NCI-H2029 (cell line): ENCODE data around the gene UST.

Source experiments
- DNase-seq: peaks from one replicate; lab custom pipeline; 2025; lab: John Stamatoyannopoulos, UW

The UST gene

DNA sequence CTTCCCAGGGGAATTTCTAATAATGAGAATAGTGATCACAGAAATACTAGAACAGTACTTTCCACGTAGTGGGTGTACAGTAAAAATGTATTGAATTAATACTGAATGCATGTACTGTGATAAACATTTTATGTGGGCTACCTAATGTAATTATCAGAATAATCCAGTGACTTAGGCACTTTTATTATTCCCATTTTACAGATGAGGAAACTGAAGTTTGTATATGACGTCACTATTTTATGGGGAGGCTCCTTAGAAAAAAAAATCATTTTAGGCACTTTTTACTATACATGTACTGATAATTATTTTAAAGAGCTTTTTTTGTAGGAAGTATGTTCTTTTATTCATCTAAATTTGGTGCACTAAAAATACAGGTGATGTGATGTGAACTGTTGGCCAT, 295.1 kb downstream of the UST start:
- no peak for DNase-seq

DNA sequence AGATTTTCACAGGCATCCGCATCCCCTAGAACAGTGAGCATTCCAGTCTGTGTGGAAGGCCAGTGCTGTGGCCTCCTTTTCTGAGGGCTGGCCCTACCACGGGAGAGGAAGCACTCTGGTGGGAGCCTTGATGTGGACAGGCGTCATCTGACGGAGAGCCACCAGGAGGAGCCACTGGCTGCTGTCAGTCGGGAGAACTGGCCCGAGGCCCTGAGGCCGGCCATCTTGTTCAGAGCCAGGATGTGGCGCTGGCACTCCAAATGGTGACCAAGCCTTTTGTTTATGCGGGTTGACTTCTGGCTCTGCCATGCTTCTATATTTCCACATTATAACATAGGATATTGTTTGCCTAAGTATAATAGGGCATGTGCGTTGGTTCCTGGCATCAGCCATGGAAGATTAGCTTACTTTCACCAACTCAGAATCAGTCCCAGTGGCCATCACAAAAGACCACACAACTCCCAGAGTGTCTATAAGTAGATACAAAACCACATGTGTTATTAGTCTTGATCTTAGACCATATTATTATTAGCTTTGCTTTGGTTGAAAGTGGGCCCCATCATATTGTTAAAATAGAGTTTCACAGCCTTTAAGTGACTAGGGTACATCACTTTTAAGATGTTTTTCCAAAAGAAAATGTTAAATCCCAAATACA, 296.8 kb downstream of the UST start:
- peak; percentile 4 for DNase-seq

DNA sequence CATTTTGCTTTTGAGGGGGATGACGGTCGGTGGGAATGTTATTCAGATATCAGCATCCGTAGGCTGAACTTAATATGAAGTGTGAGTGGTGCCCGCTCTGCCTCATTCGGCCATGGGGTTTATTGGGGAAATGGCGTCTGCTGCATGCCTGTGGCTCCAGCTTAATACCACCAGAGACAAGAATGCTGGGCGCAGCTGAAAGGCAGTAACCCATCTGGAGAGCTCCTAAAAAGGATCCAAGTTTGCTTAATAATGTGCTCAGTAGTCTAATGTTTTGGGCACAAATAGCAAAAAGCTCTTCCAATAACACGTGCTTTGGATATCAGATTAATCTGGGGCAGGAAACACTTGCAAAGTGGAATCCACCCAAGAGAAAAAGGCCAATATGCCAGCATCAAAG, 297.7 kb downstream of the UST start:
- DNase-seq = no peak

DNA sequence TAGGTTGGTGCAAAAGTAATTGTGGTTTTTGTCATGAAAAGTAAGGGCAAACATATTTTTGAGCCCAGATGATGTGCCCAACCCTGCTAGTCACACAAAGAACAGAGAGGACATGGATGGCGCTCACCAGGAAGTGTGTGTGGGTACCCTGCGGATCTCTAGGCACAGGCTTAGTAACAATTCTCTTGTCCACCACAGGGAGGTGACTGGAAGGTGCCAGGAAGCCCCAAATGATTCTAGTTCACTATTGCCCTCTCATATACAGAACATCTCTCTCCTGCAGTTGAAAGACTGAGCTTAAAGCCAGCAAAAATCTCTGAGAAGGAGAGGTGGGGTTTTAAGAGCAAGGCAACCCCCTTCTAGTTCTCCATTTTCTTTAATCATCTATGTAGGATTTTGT, 298.6 kb downstream of the UST start:
- no peak for DNase-seq

DNA sequence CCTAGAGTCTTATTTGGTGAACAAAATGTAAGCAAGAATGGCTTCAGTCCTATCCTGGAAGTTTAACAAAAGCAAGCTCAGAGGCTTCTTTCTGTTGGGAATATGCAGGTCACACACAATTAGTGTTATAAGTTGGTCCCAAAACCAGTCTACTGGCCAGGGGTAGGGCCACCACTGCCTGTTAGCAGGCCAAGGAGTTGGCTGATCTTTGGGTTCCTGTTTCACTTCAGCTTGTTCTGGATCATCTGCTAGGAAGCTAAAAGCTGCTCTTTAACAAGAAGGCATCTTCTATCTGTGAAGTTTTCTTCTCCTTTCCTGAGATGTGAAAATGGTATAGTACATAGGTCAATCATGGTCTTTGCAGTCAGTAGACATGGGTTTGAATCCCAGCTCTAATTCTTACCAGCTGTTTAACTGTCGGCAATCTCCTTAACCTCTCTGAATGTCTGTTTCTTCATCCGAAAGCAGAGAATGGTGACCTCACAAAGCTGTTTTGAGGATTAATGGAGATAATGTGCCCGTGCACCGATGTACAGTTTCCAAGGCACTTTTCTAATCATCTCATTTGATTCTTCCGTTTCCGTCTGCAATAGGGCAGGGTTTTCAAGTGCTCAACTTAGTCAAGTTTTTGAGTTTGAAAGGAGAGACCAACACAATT, 299.5 kb downstream of the UST start:
- no peak for DNase-seq

DNA sequence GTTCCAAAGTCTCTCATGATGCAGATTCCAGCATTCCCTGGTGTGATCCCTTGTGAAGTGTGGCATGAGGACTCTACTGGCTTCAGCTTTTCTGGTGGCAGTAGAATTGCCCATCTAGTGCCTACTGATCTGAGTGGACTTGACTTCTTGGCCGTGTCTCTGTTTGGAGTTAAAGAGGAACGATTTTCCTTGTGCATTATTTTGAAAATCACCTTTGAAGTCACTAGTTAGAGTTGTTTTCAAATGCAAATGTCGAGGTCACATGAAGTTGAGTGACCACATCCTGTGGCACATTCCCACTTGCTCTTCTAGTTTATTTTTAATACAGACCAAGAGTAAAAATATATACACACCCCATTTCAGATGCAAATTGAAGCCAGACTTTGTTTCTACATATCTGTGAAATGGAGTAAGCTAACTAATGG, 300.0 kb downstream of the UST start:
- DNase-seq = no peak

DNA sequence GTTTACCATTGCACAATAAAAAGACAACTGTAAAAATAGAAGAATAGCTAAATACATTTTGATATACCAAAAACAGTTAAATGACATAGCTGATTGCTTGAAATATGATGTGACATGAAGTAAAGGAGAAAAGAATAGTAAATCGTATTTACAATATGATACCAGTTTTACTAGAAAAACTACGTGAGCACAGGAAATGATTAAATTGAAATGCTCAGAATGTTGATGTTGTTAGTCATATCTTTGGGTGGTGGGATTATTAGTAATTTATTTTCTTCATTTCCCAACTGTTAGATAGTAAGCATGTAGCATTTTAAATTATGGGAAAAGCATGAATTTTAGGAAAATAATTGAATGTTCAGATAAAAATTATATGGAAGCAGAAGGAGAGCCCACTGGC, 302.4 kb downstream of the UST start:
- DNase-seq = no peak

DNA sequence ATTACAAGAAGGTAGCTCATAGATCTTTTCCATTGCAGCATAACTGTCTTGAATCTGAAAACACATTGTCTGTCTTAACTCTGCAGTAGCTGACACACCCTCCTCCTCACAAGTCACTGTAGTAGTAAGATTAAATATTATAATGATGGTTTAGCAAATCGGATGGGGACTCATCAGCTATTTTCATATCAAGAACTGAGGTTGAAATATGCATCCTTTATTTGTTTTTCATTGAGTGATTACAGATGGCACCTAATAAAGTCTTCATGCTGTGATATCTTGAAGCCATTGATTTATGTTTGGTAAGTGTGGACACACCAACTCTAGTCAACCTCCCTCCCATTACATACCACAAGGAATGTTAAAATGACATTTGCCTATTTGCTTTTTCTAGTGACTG, 303.3 kb downstream of the UST start:
- DNase-seq = no peak

DNA sequence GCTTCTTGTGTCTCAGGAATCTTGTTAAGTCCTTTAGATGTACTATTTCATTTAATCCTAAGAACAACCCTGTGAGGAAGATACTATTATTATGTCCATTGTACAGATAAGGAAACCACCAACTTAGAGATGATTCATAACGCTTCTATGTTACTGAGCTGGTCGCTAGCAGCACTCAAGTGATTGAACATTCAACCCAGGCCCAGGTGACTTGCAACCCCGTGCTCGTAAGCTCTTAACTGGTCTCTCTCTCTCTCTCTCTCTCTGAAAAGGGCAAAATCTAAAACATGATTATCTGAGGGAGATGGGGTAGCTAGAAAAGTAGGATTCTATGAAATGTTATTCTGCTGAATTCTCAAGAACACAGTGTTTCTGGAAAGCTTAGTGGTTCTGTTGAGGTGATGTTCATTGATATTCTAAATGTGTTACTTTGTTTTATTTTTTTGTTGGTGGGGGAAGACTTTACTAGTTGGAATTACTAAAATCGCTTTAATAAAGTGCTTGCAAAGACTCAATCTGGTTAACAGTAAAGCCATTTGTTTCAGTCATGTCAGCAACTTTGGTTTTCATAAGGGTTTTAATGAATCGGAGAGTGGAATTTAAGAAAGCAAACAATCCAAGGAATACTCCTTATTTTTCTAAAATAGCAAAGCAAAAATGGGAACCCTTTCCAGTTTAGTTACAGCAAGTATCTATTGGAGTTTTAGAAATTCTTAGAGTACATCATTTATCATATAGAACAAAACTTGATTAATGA, 305.7 kb downstream of the UST start:
- DNase-seq = no peak

DNA sequence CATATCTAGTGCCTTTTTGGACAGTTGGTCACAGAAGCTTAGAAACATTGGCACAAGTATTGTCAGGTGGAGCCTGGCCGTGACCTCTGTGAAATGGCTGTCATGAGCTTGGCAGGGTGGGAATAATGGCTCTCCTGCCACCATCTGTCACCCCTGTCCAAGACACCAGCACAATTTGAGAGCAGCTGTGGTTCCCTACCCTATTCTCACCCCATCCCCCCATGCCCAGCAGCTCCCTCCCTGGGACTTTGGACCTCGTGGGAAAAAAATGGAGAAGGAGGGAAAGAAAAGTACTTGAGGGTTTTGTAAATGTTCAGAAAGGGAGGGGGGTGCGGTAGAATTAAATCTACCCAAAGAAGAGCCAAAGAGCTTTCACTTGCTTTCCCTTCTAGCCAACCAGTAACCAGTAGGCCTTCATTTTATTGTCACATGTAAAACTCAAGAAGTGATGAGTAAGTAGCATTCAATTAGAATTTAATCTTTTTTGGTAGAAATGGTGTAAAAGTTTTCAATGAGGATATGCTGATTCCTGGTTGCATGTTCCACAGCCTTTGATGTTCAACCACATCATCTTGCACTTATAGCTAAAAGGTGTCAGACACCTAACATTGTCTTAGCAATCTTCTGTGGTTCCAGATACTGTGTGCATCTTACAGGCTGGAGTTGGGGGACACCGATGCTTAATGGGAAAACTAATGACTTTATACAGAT, 307.2 kb downstream of the UST start:
- no peak for DNase-seq

DNA sequence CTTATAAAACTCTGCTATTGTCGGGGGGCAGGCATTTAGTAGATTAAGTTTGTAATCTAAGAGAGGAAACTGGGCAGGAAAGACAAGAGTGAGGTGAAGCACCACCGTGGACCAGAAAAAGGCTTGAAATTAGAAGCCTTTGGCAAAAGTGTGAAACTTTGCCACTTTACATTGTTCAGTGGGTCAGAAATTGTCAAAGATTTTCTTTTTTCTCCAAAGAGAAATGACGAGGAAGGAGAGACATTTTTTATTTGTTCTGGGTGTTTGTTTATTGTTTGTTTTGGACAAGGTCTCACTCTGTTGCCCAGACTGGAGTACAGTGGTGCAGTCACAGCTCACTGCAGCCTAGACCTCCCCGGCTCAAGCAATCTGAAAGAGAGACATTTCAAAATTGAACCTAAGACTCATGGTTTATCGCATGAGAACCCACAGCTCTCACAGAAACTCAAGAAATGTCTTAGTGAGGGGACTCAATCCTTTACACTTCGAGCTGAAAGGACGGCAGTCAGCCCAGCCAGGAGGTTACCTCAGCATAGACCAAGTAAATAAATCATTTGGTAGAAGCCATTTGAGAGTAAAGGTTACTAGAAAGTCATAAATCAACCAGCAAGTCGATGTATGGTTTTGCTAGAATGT, 307.8 kb downstream of the UST start:
- no peak for DNase-seq

DNA sequence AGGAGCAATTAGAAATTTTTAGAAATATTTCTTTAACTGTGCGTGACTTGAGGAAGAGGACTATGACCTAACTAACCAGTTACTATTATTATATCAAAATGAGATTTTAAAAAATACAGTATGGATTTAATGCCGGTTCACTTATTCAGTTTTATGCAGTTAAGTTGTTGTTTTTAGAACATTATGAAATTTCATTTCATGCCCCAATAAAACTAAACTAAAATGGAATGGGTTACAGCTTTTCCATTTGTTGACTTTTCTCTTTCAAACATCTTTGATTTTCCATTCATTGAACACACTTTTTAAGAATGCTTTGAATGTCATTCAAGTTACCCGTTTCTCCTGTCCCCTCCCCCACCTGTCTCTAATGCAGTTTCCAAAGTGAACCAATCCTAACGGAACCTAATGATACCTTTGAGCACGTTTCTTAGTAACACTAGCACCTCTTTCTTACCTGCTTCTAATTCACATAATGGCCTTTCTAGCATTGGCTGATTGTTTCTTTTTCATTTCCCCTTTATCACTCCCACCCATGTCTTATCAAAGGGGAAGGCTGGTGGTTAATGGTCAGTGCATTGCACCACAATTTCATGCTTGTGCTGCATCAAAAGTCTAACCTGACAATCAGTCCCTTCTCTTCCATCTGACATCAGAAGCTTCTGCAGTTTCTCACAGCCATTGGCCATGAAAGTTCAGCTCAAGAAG, 308.5 kb downstream of the UST start:
- no peak for DNase-seq

DNA sequence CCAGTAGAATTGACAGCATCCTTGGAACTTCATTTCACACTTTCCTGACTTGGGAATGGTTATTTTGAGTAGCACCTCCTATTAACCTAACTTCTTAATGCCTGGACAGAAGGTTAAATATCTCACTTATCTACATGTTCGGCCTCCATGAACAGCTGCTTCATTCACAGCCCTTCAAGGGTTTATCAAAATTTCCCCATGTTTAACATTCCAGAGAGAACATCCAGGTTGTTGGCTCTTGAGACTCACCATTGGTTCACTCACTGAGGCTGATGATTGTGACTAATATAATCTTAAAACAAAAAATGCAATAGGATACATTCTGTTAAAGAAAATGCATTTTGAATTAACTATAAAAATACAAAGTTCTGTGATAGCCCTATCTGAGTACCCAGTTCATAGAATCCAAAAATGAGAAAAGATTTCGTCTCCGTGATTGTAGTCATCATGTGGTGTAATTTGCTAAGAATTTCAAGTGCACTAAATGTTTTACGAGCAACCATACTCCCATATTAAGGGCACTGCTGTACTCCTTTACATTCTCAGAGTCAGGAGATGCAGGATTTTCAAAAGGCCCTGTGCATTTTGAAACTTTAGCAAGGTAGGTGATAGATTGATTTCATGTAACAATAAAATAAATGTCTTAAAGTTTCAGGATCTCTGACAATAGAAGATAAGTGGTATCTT, 310.1 kb downstream of the UST start:
- DNase-seq = no peak

DNA sequence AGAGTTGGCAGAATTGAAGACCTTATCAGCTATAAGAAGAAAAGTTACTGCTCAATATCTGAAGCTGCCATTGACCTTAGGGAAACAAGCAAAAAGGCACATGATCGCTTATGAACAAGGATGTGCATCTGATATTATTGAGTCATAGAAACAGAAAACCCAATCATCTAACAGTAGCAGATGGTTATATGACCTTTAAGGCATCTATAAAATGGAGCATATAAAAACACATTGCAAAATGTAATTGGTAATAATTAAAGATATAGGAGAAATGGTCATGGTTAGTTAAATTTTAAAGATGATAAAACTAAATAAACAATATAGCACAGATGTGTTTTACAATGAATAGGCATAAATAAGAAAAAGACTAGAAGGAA, 310.6 kb downstream of the UST start:
- no peak for DNase-seq

DNA sequence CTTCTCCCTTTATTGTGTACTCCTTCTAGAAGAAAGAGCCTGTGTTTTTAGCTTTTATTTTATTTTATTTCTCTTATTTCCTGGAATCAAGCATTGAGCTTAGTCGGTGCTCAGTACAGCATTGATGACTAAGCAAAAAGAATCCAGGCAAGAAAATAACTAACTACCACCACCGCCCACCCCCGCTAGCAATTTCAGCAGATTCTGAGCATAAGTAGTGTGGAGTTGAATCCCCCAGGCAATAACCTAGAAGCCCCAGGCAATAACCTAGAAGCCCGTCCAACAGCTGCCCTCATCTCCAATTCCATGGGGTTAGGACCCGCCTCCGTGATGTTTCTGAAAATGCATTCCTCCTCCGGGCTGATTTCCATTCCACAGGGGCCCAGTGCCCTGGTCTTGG, 312.7 kb downstream of the UST start:
- no peak for DNase-seq

DNA sequence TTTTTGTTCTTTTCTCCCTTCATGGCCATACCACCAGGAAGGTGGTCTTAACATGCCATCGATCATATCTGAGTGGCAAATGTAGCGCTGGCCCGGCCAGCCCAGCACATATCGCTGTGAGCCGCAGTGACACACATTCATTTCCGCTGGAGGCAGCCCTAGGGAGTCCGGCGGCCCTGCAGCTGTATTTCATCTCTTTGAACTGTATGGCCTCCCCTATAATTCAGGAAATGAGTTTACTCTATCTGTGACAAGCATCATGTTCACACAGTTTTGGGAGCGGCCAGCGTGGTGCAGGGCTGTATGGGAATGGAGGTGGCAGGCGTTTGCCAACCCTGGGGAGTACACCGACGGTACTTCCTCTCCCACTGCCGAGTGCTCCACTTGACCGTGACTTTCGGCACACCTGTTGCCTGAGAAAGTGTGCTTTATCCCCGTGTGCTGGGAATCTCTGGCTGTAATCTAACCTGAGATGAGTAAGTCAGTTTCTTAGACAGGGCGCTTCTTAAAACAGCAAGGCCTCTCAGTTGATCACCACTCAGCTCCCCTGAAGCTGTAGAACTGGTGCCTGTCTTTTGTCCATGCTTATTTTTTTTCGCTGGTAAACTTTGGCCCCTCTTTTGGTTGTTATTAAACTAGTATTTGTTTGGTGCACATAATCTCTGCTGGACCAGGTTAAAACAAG, 313.6 kb downstream of the UST start:
- DNase-seq = no peak

DNA sequence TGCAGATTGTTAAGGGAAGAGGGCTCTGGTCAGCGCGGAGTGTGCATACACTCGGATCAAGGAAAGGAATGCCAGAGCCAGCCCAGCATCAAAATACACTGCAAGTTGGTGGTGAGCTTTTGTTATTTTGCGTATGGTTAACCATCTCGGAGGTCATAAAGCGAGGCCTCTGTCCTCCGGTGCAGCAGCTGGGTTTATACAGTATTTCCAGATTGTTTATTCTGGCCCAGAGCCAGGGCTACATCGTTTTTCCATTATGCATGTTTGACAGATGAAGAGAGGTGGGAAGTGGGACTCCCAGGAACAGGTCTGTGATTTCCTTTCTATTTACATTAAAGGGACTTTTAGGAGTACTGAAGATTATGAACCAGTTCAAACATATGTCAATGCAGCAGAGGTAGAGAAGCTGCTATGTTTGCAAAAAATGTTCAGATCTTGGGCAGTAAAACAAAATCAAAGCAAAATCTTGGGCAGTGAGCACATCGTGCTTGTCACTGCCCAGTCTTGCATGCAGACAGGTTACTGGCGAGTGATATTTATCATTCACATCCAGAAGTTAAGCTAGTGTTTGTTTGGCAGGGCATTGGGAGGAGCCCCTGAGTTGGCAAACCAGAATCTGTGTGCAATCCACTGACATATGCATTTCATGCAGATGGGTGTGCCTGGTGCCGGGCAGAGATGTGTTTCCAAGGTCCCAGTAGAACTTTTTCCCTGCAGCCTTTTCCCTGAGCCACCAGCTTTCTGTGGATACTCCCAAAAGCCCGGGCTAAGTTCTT, 314.3 kb downstream of the UST start:
- DNase-seq = peak; percentile 58

DNA sequence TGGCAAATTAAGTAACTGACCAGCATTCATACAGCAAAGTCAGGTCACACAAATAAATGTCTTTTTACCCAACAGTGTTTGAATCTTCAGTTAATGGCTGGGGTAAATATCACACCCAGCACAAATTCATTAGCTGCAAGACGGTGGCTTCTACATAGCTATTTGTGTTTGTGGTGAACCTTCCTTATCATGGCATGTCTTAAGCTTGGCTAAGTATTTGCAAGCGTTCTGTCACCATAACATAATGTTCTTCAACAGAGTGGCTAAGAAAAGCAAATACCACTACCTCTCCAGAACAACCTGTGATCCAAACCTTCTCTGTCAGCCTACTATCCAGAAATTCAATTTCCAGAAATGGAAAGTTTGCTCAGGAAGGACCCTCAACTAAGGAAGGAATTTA, 315.1 kb downstream of the UST start:
- no peak for DNase-seq

DNA sequence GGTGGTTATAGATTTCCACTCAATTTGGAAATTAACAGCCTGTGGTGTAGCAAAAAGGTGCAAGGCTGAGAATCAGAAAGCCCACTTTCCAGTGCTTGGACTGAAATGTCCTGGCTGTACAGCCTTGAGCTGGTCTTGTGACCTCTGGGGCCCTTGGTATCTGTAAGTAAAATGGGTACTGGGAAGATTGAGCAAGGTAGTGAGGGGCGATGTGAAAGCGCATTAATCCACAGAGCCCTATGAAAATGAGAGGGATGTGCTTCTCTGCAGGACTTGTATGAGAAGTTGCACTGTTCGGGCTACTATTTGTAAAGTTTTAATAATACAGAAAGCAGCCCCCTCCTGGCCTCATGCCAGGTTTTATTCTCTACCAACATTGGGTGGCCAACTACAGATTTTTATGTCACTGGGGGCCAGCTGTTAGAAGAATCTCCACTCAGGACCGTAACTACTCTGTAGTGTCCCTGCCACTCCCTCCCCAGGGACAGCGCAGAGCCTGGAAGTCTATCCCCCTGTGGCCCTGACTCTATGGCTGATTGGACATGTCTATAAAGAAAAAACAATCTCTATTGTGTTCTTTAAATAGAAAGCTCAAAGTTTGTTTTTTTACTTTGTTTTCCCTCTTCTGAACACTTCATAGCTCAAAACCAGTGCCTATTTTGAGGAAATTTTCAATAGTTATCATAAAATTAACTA, 316.0 kb downstream of the UST start:
- DNase-seq = no peak
